CD4-positive, alpha-beta T cell (primary cell): Measurements from ENCODE around the gene FRMD5. TPM values are rescaled to one million over a fixed set of nuclear protein-coding genes. Genes with fewer than 3 reads are reported as not detected.
"Not testable (repeated sequence)": the region's sequence is repeated elsewhere in the genome, so short reads cannot be mapped to it uniquely, and the experiment has no call there.

ENCODE experiments used
- ATAC-seq: fragments of 200-7000 bp; cut with Tn5 transposase; one replicate; pipeline ENCODE4 v1.10.0; 2022; ENCODE audit warnings: mild to moderate bottlenecking; ENCODE audit not compliant: poor library complexity
- CTCF ChIA-PET: fragments of 350-600 bp; sonication (Branson Sonifier 250); formaldehyde crosslinking; loops from one replicate; lab custom pipeline; 2021; ENCODE audit warnings: antibody characterized with exemption, inconsistent platforms; lab: Charles Lee
- POLR2A ChIA-PET: fragments of 350-600 bp; sonication (Branson Sonifier 250); formaldehyde crosslinking; loops from one replicate; lab custom pipeline; 2021; ENCODE audit warnings: antibody characterized with exemption, inconsistent platforms; lab: Charles Lee
- DNase-seq, 14 experiments: peaks; one replicate each; pipeline ENCODE4 v3.0.0-alpha.2; 2013 to 2020; ENCODE audit warnings: mixed read lengths in 2 of 14
- H3K27ac ChIP-seq, 2 donors: one replicate each; pipeline versions ENCODE4 v1.5.1 to v1.7.0; 2013; ENCODE audit warnings: low read length in 2 of 2, low read depth in 1 of 2, mild to moderate bottlenecking in 1 of 2
- H3K27me3 ChIP-seq, 2 experiments: 1 replicate in 1 of 2; 2 replicates in 1 of 2; pipeline versions ENCODE4 v1.6.1 to v1.7.0; 2013; ENCODE audit warnings: low read length in 2 of 2, control low read depth in 1 of 2, mild to moderate bottlenecking in 1 of 2, moderate library complexity in 1 of 2; ENCODE audit not compliant: insufficient read depth in 2 of 2, control insufficient read depth in 1 of 2
- H3K36me3 ChIP-seq: one replicate; pipeline ENCODE4 v1.6.1; 2013; ENCODE audit warnings: low read length, control low read depth; ENCODE audit not compliant: insufficient read depth
- H3K4me1 ChIP-seq: one replicate; pipeline ENCODE4 v1.6.1; 2013; ENCODE audit warnings: low read length, control low read depth; ENCODE audit not compliant: insufficient read depth
- H3K4me3 ChIP-seq: one replicate; pipeline ENCODE4 v1.5.1; 2013; ENCODE audit warnings: mild to moderate bottlenecking, low read length, moderate library complexity
- H3K9me3 ChIP-seq, 2 experiments: 1 replicate in 1 of 2; 2 replicates in 1 of 2; pipeline versions ENCODE4 v1.6.1 to v1.7.0; 2013; ENCODE audit warnings: low read length in 2 of 2, mild to moderate bottlenecking in 2 of 2, control low read depth in 1 of 2, moderate library complexity in 1 of 2; ENCODE audit not compliant: control insufficient read depth in 1 of 2, insufficient read depth in 1 of 2
- H3K27ac Mint-ChIP-seq: one replicate; pipeline ENCODE4 v1.8.0; 2020; ENCODE audit warnings: mixed read lengths
- H3K27me3 Mint-ChIP-seq: one replicate; pipeline ENCODE4 v1.8.0; 2021; ENCODE audit warnings: mixed read lengths
- H3K36me3 Mint-ChIP-seq: one replicate; pipeline ENCODE4 v1.8.0; 2021; ENCODE audit warnings: low read depth, mixed read lengths
- H3K4me1 Mint-ChIP-seq: one replicate; pipeline ENCODE4 v1.8.0; 2021; ENCODE audit warnings: low read depth, mixed read lengths
- H3K4me3 Mint-ChIP-seq: one replicate; pipeline ENCODE4 v1.8.0; 2020; ENCODE audit warnings: mild to moderate bottlenecking, mixed read lengths
- H3K9me3 Mint-ChIP-seq: one replicate; pipeline ENCODE4 v1.8.0; 2020; ENCODE audit warnings: mixed read lengths
- CTCF ChIP-seq: fragments of 200-600 bp; IDR thresholded peaks from one replicate; pipeline ENCODE4 v1.8.0; 2022; ENCODE audit warnings: antibody characterized with exemption, mild to moderate bottlenecking
- intact Hi-C, 2 experiments: fragments of 100-400 bp; cut with DNase I in 1 of 2; cut with micrococcal nuclease in 1 of 2; formaldehyde crosslinking; loops; one replicate each; pipeline versions ENCODE4 v1.15.1 to v1.9.0; 2023 to 2025; cut with DNase I, micrococcal nuclease
- total RNA-seq, 174 experiments: library from RNA in 2 of 174; stranded (reverse) in 2 of 174; gene quantifications; one replicate each; pipeline ENCODE4 v1.2.3 and lab custom pipeline; 2021 to 2026

FRMD5 gene
- total RNA-seq, 2 experiments from 2014 or later = not detected

GRCh38 chr15:43826029-43826507, 369.0 kb downstream of the FRMD5 start:
- CTCF ChIA-PET = no interaction called here
- intact Hi-C loops = loop anchor here (5.0 to 10.0 kb wide), 4 partner anchors 34 to 901 kb away; partner anchors contain the start of genes SERF2 (in 2 of the 2), CTDSPL2 (in 1 of the 2), GOLM2 (in 1 of the 2) and TTBK2 (in 1 of the 2)
- Mint-ChIP-seq H3K4me1 (peaks cover 58% of the 10 kb centered on the region), H3K36me3 (peaks cover 17% of the 10 kb centered on the region), H3K4me3 (peak overlapping the region; percentile 88), H3K27me3 (no peaks in the 10 kb centered on the region), H3K9me3 (no peaks in the 10 kb centered on the region), H3K27ac (peak overlapping the region; percentile 89)
- no peak for TF ChIP-seq CTCF
- peaks cover 66% of the 10 kb centered on the region for H3K4me1 ChIP-seq
- POLR2A ChIA-PET = interaction anchor here (0.7 to 3.4 kb wide), 3 partner anchors 26 to 1374 kb away, joined by 3 to 33 read pairs (median 15); partner anchors contain the start of genes ELL3, HYPK and SERINC4
- no peak for ATAC-seq
- H3K27me3 ChIP-seq = no peaks in the 10 kb centered on the region
- H3K27ac ChIP-seq = peak overlapping the region; percentile 65 to 86
- no peak for DNase-seq
- no peaks in the 10 kb centered on the region for H3K9me3 ChIP-seq
- H3K36me3 ChIP-seq = peaks cover 4% of the 10 kb centered on the region
- peak overlapping the region; percentile 86 for H3K4me3 ChIP-seq

GRCh38 chr15:43825305-43825704, 369.8 kb downstream of the FRMD5 start:
- H3K4me1 ChIP-seq = peaks cover 66% of the 10 kb centered on the region
- H3K27me3 Mint-ChIP-seq = not testable (repeated sequence)
- peak overlapping the region; percentile 88 for H3K4me3 Mint-ChIP-seq

GRCh38 chr15:43824302-43825246, 370.5 kb downstream of the FRMD5 start, which contains the start of gene MFAP1:
Gene MFAP1, minus strand, starts transcription at chr15:43824690. Its CDS starts 121 bp downstream, at chr15:43824569.
- no peaks in the 10 kb centered on the region for H3K9me3 ChIP-seq
- H3K27me3 ChIP-seq = no peaks in the 10 kb centered on the region
- H3K36me3 ChIP-seq = peaks cover 4% of the 10 kb centered on the region
- peak within 1 kb of the TSS; percentile 90 to 94 for H3K27ac ChIP-seq
- Mint-ChIP-seq H3K27me3 (no peaks in the 10 kb centered on the region), H3K4me3 (peak within 1 kb of the TSS; percentile 99), H3K9me3 (no peaks in the 10 kb centered on the region), H3K27ac (peak within 1 kb of the TSS; percentile 97), H3K36me3 (peaks cover 20% of the 10 kb centered on the region), H3K4me1 (peaks cover 62% of the 10 kb centered on the region)
- CTCF ChIA-PET = interaction anchor here (0.9 to 1.1 kb wide), 3 partner anchors 11 to 902 kb away, joined by 3 read pairs; no protein-coding TSS in a partner anchor
- ATAC-seq (peak; percentile 93), DNase-seq (peak; percentile 79 to 99 (median 88))
- TF ChIP-seq CTCF = no peak
- H3K4me3 ChIP-seq = peak within 1 kb of the TSS; percentile 86
- H3K4me1 ChIP-seq = peaks cover 65% of the 10 kb centered on the region
- POLR2A ChIA-PET = interaction anchor here (0.6 to 4.2 kb wide), 22 partner anchors 8 to 1762 kb away, joined by 3 to 74 read pairs (median 4); partner anchors contain the start of genes BLOC1S6, CTDSPL2, EIF3J and ELL3
- intact Hi-C loops = loop anchor here (2.0 to 10.0 kb wide), 6 partner anchors 24 to 900 kb away; partner anchors contain the start of genes SERF2 (in 2 of the 2), CTDSPL2 (in 1 of the 2), ELL3 (in 1 of the 2) and GOLM2 (in 1 of the 2)

More at GRCh38 chr15:43825305-43825704, 369.8 kb downstream of the FRMD5 start:
- not testable (repeated sequence) for H3K27me3 ChIP-seq, H3K27ac ChIP-seq, H3K9me3 ChIP-seq, ATAC-seq, H3K36me3 ChIP-seq, H3K4me3 ChIP-seq, H3K9me3 Mint-ChIP-seq, DNase-seq
- Mint-ChIP-seq H3K4me1 (peaks cover 62% of the 10 kb centered on the region), H3K27ac (peak overlapping the region; percentile 97), H3K36me3 (peaks cover 20% of the 10 kb centered on the region)
- intact Hi-C loops = loop anchor here (2.0 to 10.0 kb wide), 6 partner anchors 25 to 901 kb away; partner anchors contain the start of genes SERF2 (in 2 of the 2), CTDSPL2 (in 1 of the 2), ELL3 (in 1 of the 2) and GOLM2 (in 1 of the 2)
- ChIA-PET POLR2A (interaction anchor here (1.0 to 4.2 kb wide), 15 partner anchors 17 to 1761 kb away, joined by 3 to 74 read pairs (median 6); partner anchors contain the start of genes BLOC1S6, CTDSPL2, ELL3 and GANC), CTCF (interaction anchor here (1.0 to 1.1 kb wide), 2 partner anchors 11 to 23 kb away, joined by 3 read pairs; no protein-coding TSS in a partner anchor)
